Measurements from ENCODE around the gene PACRG. TPM values are rescaled to one million over a fixed set of nuclear protein-coding genes. Genes with fewer than 3 reads are reported as not detected.

Gene PACRG
- total RNA-seq = 10.6 TPM

DNA sequence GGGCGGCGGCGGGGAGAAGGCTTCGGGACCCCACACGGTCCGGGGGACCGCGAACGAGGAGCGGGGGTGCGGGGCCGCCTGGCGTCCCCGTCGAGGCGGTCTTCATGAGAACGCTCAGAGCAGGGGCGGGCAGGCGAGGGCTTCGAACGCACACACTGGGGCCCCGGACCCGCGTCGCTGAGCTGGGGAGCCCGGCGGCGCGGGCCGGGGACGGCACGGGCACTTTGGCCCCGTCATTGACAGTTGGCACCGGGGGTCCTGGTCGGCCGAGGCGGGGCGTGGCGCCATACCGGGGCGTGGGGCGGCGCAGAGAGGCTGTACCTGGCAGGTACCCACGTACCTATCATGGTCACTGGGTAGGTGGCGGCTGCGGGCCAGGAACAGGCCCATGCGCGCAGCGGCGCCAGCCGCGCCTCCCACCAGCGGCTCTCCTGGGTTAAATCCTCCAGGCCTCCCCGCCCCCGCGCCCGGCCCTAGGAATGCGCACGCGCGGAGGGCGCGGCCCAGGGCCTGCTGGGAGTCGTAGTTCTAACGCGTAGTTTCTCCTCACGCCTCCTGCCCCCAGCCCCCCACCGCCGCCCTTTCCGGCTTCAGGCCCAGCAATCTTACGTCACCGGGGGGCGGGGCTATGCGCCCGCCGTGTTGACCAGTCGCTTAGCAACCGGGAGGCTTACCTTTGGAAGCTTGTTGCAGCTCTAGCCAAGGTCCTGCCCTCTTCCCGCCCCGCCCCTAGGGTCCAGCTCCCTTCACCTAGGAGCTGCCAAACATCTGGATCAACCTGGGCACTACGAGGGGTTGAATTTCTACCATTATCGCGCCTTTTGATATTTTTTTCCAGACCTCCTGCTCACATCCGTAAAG is at the start of gene PACRG, which contains the start of gene PRKN:
Gene PACRG, plus strand, starts transcription at position 653 of the 861 bp plus-strand sequence.
Gene PRKN, minus strand, starts transcription at position 445 of the 861 bp plus-strand sequence.

Other genes starting within 250 kb of the PACRG start
- gene PRKN, start 208 bp upstream of the PACRG start, total RNA-seq = 19.5 TPM